ENCODE data around the gene CYP19A1. TPM values are rescaled to one million over a fixed set of nuclear protein-coding genes. Genes with fewer than 3 reads are reported as not detected.
A peak's percentile ranks its signal among the peaks of the same experiment; 100 is the strongest.

The CYP19A1 gene
- total and polyA plus RNA-seq, 5 experiments from 2014 or later = not detected

DNA sequence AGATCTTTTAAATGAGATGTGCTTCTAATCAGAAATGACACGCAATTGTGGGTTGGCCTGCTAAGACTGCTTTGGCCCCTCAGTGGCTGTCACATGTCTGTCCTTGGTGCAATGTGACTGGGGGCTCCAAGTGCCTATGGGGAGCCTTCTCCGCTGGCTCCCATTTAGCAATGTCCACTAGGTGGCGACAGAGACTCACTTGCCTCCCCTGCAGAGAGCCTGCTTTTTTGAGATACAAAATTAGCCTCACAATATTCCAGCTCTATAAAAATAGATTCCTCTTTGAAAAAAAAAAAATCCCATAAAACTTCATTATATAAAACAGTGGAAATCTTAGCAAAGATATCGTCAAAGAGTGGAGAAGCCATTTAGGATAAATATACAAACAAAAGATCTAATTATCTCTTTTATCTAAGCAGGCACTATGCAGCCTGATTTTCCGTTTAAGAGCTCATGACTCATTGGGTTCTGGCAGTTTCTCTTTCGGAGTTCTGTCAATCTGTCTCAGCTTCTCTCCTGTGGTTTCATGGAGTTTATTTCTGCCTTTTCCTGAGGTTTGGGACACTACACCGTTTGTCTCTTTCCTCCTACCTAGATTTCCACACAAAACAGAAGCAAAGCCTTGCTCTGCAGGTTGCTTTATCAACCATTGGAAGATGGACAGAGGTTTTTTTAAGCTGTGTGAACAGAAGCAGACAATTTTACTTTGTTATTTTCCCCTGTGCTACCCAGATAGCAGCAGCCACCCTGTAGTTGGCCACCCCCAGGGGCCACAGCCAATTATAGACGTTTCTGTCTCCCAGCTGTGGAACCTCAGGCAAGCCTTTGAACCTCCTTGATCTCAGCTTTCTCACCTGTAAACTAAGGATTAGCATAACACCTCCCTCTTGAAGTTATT, 175.3 kb downstream of the CYP19A1 start:
- DNase-seq (peak in 9 of 10 donors; percentile 7 to 47 (median 38)), ATAC-seq (peak; percentile 57 to 79)
- H3K36me3 Mint-ChIP-seq = no peaks in the 10 kb centered on the region
- no peak overlapping the region for H3K27ac Mint-ChIP-seq
- H3K27me3 Mint-ChIP-seq = peaks cover 5 to 25% (median 14%) of the 10 kb centered on the region in 5 donors
- no peaks in the 10 kb centered on the region for H3K9me3 Mint-ChIP-seq
- no peak overlapping the region for H3K4me3 Mint-ChIP-seq
- POLR2A ChIA-PET = interaction anchor here (0.7 kb wide), 1 partner anchor 9 kb away, joined by 3 read pairs; no protein-coding TSS in a partner anchor
- peaks cover 0 to 2% (median 2%) of the 10 kb centered on the region in 4 donors for H3K4me1 Mint-ChIP-seq

DNA sequence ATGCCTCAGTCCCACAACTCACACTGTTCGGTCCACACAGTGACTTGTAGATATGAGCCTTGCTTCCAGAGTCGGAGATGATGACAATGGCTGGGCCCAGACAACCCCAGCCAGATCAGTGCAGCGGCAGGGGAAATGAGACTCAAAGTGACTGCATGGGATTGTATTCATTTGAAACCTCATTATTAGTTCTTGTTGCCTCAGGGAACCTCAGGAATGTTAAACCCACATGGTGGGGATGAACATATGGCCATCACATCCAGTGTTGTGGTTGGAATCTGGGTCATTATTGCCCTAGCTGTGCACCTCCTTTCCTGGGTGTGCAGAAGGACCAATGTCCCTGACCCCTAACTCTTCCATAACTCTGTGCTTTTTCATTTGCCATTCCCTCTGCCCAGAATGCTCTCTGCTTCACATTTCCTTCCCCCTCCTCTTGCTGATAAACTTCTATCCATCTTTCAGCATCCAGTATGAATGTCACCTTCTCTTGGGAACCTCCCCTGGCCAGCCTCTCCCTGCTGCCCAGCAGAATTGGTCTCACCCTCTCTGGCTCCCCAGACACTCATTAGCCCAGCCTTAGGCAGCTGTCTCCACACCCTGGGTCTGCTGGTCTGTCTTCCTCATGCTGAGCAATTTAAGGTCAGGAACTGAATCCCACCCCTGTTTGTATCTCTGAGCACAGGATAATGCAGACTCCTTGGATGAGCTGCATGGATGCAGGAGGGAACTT, 176.7 kb downstream of the CYP19A1 start:
- ATAC-seq = no peak
- H3K27ac Mint-ChIP-seq = no peak overlapping the region
- DNase-seq = no peak
- peaks cover 4 to 31% (median 14%) of the 10 kb centered on the region in 5 donors for H3K27me3 Mint-ChIP-seq
- peaks cover 0 to 2% (median 2%) of the 10 kb centered on the region in 4 donors for H3K4me1 Mint-ChIP-seq
- no peaks in the 10 kb centered on the region for H3K36me3 Mint-ChIP-seq
- no peak overlapping the region for H3K4me3 Mint-ChIP-seq
- POLR2A ChIA-PET = no interaction called here
- H3K9me3 Mint-ChIP-seq = no peaks in the 10 kb centered on the region

DNA sequence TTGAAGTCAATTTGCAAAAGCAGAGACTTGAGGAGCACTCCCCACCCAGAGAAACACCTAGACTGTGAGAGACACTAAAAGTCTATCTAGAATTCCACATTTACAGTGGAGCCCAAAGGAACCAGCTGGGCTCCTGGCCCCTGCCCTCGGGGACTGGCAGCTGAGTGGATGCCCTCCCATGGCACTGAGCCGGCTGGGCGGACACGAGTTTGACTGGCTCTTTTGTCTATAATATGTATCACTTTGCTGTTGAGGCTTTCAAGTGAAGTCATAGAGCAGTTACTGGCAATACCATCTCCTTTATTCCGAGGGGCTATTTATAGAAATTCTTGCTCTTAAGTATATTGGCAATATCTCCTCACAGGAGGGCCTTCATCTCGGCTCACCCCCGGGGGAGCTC, 177.9 kb downstream of the CYP19A1 start:
- DNase-seq = no peak
- Mint-ChIP-seq H3K27ac (no peak overlapping the region), H3K4me3 (no peak overlapping the region), H3K36me3 (no peaks in the 10 kb centered on the region), H3K4me1 (peaks cover 0 to 2% (median 2%) of the 10 kb centered on the region in 4 donors), H3K9me3 (no peaks in the 10 kb centered on the region), H3K27me3 (peaks cover 4 to 40% (median 20%) of the 10 kb centered on the region in 5 donors)
- ATAC-seq = no peak
- POLR2A ChIA-PET = no interaction called here

Small RNA genes lying within 50 kb of the gene (microRNA-seq; reads per million reads assigned to microRNA genes)
- gene MIR4713 (ENCODE audit: borderline microRNAs expressed) (not detected), gene MIR7973-1 (ENCODE audit: borderline microRNAs expressed) (not detected), gene MIR7973-2 (ENCODE audit: borderline microRNAs expressed) (not detected)

Other genes with a start within 250 kb of the CYP19A1 start
- not detected for gene TNFAIP8L3, start 243.7 kb downstream of the CYP19A1 start, total RNA-seq
- not detected for gene TNFAIP8L3, start 243.7 kb downstream of the CYP19A1 start, polyA plus RNA-seq
- gene GLDN, start 3.1 kb upstream of the CYP19A1 start, total RNA-seq = not detected
- gene GLDN, start 3.1 kb upstream of the CYP19A1 start, polyA plus RNA-seq = not detected